Measurements from ENCODE around the gene MPC1L.

MPC1L gene

DNA sequence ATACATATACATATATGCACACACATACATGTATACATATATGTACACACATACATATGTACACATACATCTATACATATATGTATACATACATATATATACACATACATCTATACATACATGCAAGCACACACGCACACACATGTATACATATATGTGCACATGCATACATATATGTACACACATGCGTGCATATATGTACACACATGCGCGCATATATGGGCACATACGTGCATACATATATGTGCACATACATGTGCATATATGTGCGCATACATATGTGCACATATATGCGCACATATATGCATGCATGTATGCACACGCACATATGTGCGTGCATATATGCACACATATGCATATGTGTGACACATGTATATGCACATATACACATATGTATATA is 7.3 kb upstream of the MPC1L start:
- DNase-seq (ENCODE audit: low spot score) (no peak), ATAC-seq (ENCODE audit: low read depth) (no peak)
- TF ChIP-seq, protein P1, sequence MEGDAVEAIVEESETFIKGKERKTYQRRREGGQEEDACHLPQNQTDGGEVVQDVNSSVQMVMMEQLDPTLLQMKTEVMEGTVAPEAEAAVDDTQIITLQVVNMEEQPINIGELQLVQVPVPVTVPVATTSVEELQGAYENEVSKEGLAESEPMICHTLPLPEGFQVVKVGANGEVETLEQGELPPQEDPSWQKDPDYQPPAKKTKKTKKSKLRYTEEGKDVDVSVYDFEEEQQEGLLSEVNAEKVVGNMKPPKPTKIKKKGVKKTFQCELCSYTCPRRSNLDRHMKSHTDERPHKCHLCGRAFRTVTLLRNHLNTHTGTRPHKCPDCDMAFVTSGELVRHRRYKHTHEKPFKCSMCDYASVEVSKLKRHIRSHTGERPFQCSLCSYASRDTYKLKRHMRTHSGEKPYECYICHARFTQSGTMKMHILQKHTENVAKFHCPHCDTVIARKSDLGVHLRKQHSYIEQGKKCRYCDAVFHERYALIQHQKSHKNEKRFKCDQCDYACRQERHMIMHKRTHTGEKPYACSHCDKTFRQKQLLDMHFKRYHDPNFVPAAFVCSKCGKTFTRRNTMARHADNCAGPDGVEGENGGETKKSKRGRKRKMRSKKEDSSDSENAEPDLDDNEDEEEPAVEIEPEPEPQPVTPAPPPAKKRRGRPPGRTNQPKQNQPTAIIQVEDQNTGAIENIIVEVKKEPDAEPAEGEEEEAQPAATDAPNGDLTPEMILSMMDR (IDR thresholded peaks at IDR 0.05; ENCODE audit: poor library complexity, severe bottlenecking) = no peak
- Histone ChIP-seq H3K27ac (ENCODE audit: poor library complexity, severe bottlenecking) (no peak overlapping the region), H3K9me3 (ENCODE audit: severe bottlenecking) (no peaks in the 10 kb centered on the region), H3K4me1 (ENCODE audit: insufficient read depth, poor library complexity, severe bottlenecking) (no peaks in the 10 kb centered on the region), H3K36me3 (ENCODE audit: low read depth) (no peaks in the 10 kb centered on the region), H3K27me3 (ENCODE audit: insufficient read depth, poor library complexity, severe bottlenecking) (no peaks in the 10 kb centered on the region), H3K4me3 (ENCODE audit: severe bottlenecking) (no peak overlapping the region)

DNA sequence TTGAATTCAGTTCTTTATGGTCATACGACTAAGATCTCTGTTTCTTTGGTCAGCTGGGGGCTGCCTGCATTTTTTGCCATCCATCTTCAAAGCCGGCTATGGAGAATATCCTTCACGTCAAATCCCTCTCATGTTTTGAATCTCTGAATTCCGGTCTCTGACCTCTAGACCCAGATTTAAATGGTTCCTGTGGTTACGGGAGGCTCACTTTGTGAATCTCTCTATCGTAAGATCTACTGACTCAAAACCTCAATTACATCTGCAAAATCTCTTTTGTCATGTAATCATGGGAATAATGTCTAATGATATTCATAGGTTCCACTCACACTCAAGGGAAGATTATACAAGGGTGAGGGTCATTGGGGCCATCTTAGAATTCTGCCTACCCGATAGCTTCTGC is 5.7 kb upstream of the MPC1L start:
- no peak for ATAC-seq (ENCODE audit: low read depth)
- H3K27ac ChIP-seq (ENCODE audit: poor library complexity, severe bottlenecking) = no peak overlapping the region
- DNase-seq (ENCODE audit: low spot score) = no peak
- TF ChIP-seq, protein P1 (IDR thresholded peaks at IDR 0.05; ENCODE audit: poor library complexity, severe bottlenecking) = no peak
- no peaks in the 10 kb centered on the region for H3K9me3 ChIP-seq (ENCODE audit: severe bottlenecking)
- H3K36me3 ChIP-seq (ENCODE audit: low read depth) = no peaks in the 10 kb centered on the region
- no peaks in the 10 kb centered on the region for H3K27me3 ChIP-seq (ENCODE audit: insufficient read depth, poor library complexity, severe bottlenecking)
- H3K4me1 ChIP-seq (ENCODE audit: insufficient read depth, poor library complexity, severe bottlenecking) = no peaks in the 10 kb centered on the region
- no peak overlapping the region for H3K4me3 ChIP-seq (ENCODE audit: severe bottlenecking)

DNA sequence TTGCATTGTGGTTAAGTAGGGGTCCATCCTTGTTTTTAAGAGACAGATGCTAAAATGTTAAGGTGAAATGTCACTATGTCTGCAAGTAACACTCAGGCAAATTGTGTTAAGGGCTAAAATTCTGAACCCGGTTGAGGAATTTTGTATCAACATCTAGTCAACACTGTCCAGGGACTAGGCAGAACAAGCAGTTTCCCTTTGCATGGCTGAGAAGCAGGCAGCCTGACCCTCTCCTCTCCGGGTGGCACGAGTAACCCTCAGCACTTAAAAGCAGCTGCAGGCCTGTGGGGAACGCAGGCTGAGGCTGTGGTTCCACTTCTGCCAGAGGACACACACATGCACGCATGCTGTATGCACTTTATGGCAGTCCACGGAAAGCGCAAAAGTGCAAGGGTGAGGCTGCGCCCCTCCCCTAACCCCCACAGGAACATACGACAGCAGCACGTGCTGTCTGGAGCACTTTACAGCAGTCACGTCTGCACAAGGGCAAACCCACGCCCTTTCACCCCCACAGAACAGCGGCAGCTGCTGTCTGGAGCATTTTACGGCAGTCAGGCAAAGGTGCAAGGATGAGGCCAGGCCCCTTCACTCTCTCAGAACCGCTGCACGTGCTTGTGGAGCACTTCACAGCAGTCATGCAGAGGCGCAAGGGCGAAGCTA is 619 bp upstream of the MPC1L start:
- no peak for ATAC-seq (ENCODE audit: low read depth)
- DNase-seq (ENCODE audit: low spot score) = no peak
- TF ChIP-seq, protein P1 (IDR thresholded peaks at IDR 0.05; ENCODE audit: poor library complexity, severe bottlenecking) = no peak
- Histone ChIP-seq H3K4me3 (ENCODE audit: severe bottlenecking) (no peak overlapping the region), H3K9me3 (ENCODE audit: severe bottlenecking) (no peaks in the 10 kb centered on the region), H3K27ac (ENCODE audit: poor library complexity, severe bottlenecking) (no peak overlapping the region), H3K4me1 (ENCODE audit: insufficient read depth, poor library complexity, severe bottlenecking) (no peaks in the 10 kb centered on the region), H3K36me3 (ENCODE audit: low read depth) (no peaks in the 10 kb centered on the region; the same call in 1 of the 2 replicates), H3K27me3 (ENCODE audit: insufficient read depth, poor library complexity, severe bottlenecking) (no peaks in the 10 kb centered on the region)

DNA sequence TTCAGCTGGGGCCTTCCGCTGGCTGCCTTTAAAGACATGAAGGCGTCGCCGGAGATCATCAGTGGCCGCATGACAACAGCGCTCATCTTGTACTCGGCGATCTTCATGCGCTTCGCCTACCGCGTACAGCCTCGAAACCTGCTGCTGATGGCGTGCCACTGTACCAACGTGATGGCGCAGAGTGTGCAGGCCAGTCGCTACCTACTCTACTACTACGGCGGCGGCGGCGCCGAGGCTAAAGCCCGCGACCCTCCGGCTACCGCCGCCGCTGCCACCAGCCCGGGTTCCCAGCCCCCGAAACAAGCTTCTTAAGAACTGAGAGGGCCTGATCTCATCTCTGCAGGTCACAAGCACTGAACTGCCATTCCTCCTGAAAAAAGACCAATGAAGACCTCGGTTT is 437 bp downstream of the MPC1L start:
- Histone ChIP-seq H3K4me3 (ENCODE audit: severe bottlenecking) (no peak overlapping the region), H3K27me3 (ENCODE audit: insufficient read depth, poor library complexity, severe bottlenecking) (no peaks in the 10 kb centered on the region), H3K27ac (ENCODE audit: poor library complexity, severe bottlenecking) (no peak overlapping the region), H3K4me1 (ENCODE audit: insufficient read depth, poor library complexity, severe bottlenecking) (no peaks in the 10 kb centered on the region), H3K9me3 (ENCODE audit: severe bottlenecking) (no peaks in the 10 kb centered on the region), H3K36me3 (ENCODE audit: low read depth) (peaks cover 8% of the 10 kb centered on the region)
- no peak for DNase-seq (ENCODE audit: low spot score)
- TF ChIP-seq, protein P1 (IDR thresholded peaks at IDR 0.05; ENCODE audit: poor library complexity, severe bottlenecking) = no peak
- ATAC-seq (ENCODE audit: low read depth) = no peak

DNA sequence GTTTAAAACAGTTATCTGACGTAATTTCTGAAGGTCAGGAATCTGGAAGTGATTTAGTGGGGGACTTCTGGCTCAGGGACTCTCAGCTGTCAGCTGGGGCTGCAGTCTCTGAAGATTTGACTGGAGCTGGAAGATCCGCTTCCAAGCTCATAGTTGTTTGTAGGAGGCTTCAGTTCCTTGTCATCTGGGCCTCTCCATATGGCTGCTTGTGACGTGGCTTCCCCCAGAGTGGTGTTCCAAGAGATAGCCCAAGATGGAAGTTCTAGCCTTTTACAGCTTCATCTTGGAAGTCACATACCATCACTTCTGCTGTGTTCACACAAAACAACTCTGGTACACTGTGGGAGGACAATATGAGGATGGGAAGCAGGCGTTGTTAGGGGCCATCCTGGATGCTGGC is 2.1 kb downstream of the MPC1L start:
- no peaks in the 10 kb centered on the region for H3K4me1 ChIP-seq (ENCODE audit: insufficient read depth, poor library complexity, severe bottlenecking)
- TF ChIP-seq, protein P1 (IDR thresholded peaks at IDR 0.05; ENCODE audit: poor library complexity, severe bottlenecking) = no peak
- no peak overlapping the region for H3K27ac ChIP-seq (ENCODE audit: poor library complexity, severe bottlenecking)
- no peaks in the 10 kb centered on the region for H3K27me3 ChIP-seq (ENCODE audit: insufficient read depth, poor library complexity, severe bottlenecking)
- H3K36me3 ChIP-seq (ENCODE audit: low read depth) = peaks cover 8% of the 10 kb centered on the region
- ATAC-seq (ENCODE audit: low read depth) (no peak), DNase-seq (ENCODE audit: low spot score) (no peak)
- no peak overlapping the region for H3K4me3 ChIP-seq (ENCODE audit: severe bottlenecking)
- H3K9me3 ChIP-seq (ENCODE audit: severe bottlenecking) = no peaks in the 10 kb centered on the region

Data from RWPE2 (cell line).